ENCODE measurements around the gene PRDM11. TPM values are rescaled to one million over a fixed set of nuclear protein-coding genes. Genes with fewer than 3 reads are reported as not detected.
A peak's percentile ranks its signal among the peaks of the same experiment; 100 is the strongest.
"Not testable (repeated sequence)": the region's sequence is repeated elsewhere in the genome, so short reads cannot be mapped to it uniquely, and the experiment has no call there.

PRDM11 gene
- total RNA-seq, 2 donors from 2014 or later = 0.57 to 1.5 TPM

GRCh38 chr11:45248501-45249011 lies 102.1 kb downstream of the PRDM11 start:
- no peak for DNase-seq (ENCODE audit: low spot score in 2 of 2)
- no peak overlapping the region for H3K27ac Mint-ChIP-seq
- no peak for ATAC-seq
- no peaks in the 10 kb centered on the region for H3K36me3 Mint-ChIP-seq
- H3K9me3 Mint-ChIP-seq = no peaks in the 10 kb centered on the region

- not testable (repeated sequence) for DNase-seq (ENCODE audit: low spot score in 2 of 2); H3K36me3 Mint-ChIP-seq; H3K27ac Mint-ChIP-seq; H3K9me3 Mint-ChIP-seq; ATAC-seq
Observed at GRCh38 chr11:45249372-45249771, 102.9 kb downstream of the PRDM11 start.

GRCh38 chr11:45250035-45250718 lies 103.7 kb downstream of the PRDM11 start:
- DNase-seq (ENCODE audit: low spot score in 2 of 2) (no peak), ATAC-seq (no peak)
- Mint-ChIP-seq H3K27ac (no peak overlapping the region), H3K9me3 (no peaks in the 10 kb centered on the region), H3K36me3 (no peaks in the 10 kb centered on the region)

- Mint-ChIP-seq H3K9me3 (no peaks in the 10 kb centered on the region), H3K36me3 (no peaks in the 10 kb centered on the region), H3K27ac (no peak overlapping the region)
- DNase-seq (ENCODE audit: low spot score in 2 of 2) = peak in 1 of 2 donors; percentile 47
- peak in 1 of 2 donors; percentile 68 for ATAC-seq
Observed at GRCh38 chr11:45252134-45252856, 105.9 kb downstream of the PRDM11 start.

GRCh38 chr11:45252877-45253276 lies 106.4 kb downstream of the PRDM11 start:
- H3K36me3 Mint-ChIP-seq = no peaks in the 10 kb centered on the region
- DNase-seq (ENCODE audit: low spot score in 2 of 2) (no peak), ATAC-seq (no peak)
- no peak overlapping the region for H3K27ac Mint-ChIP-seq
- H3K9me3 Mint-ChIP-seq = no peaks in the 10 kb centered on the region

GRCh38 chr11:45253640-45254039 lies 107.2 kb downstream of the PRDM11 start:
- H3K36me3 Mint-ChIP-seq = no peaks in the 10 kb centered on the region
- no peak overlapping the region for H3K27ac Mint-ChIP-seq
- DNase-seq (ENCODE audit: low spot score in 2 of 2) (no peak), ATAC-seq (no peak)
- H3K9me3 Mint-ChIP-seq = no peaks in the 10 kb centered on the region

GRCh38 chr11:45254070-45254469 lies 107.6 kb downstream of the PRDM11 start:
- H3K36me3 Mint-ChIP-seq = no peaks in the 10 kb centered on the region
- no peaks in the 10 kb centered on the region for H3K9me3 Mint-ChIP-seq
- no peak overlapping the region for H3K27ac Mint-ChIP-seq
- ATAC-seq (no peak), DNase-seq (ENCODE audit: low spot score in 2 of 2) (no peak)

GRCh38 chr11:45258982-45259530 lies 112.6 kb downstream of the PRDM11 start:
- DNase-seq (ENCODE audit: low spot score in 2 of 2) = no peak
- H3K9me3 Mint-ChIP-seq = no peaks in the 10 kb centered on the region
- no peak for ATAC-seq
- H3K27ac Mint-ChIP-seq = peak overlapping the region in 1 of 2 donors; percentile 42
- no peaks in the 10 kb centered on the region for H3K36me3 Mint-ChIP-seq

- Mint-ChIP-seq H3K36me3 (no peaks in the 10 kb centered on the region), H3K27ac (peak overlapping the region in 1 of 2 donors; percentile 42), H3K9me3 (no peaks in the 10 kb centered on the region)
- DNase-seq (ENCODE audit: low spot score in 2 of 2) (no peak), ATAC-seq (no peak)
Observed at GRCh38 chr11:45259592-45259991, 113.2 kb downstream of the PRDM11 start.

GRCh38 chr11:45260071-45260470 lies 113.6 kb downstream of the PRDM11 start:
- Mint-ChIP-seq H3K9me3 (no peaks in the 10 kb centered on the region), H3K27ac (no peak overlapping the region), H3K36me3 (no peaks in the 10 kb centered on the region)
- ATAC-seq = no peak
- no peak for DNase-seq (ENCODE audit: low spot score in 2 of 2)

GRCh38 chr11:45262900-45263299 lies 116.5 kb downstream of the PRDM11 start:
- ATAC-seq (no peak), DNase-seq (ENCODE audit: low spot score in 2 of 2) (no peak)
- Mint-ChIP-seq H3K9me3 (no peaks in the 10 kb centered on the region), H3K27ac (no peak overlapping the region), H3K36me3 (no peaks in the 10 kb centered on the region)

- no peak for ATAC-seq
- Mint-ChIP-seq H3K9me3 (no peaks in the 10 kb centered on the region), H3K27ac (no peak overlapping the region), H3K36me3 (no peaks in the 10 kb centered on the region)
- no peak for DNase-seq (ENCODE audit: low spot score in 2 of 2)
Observed at GRCh38 chr11:45263773-45264172, 117.3 kb downstream of the PRDM11 start.

- Mint-ChIP-seq H3K36me3 (no peaks in the 10 kb centered on the region), H3K27ac (no peak overlapping the region), H3K9me3 (no peaks in the 10 kb centered on the region)
- ATAC-seq = no peak
- DNase-seq (ENCODE audit: low spot score in 2 of 2) = no peak
Observed at GRCh38 chr11:45264839-45265515, 118.5 kb downstream of the PRDM11 start.

GRCh38 chr11:45265969-45266675 lies 119.7 kb downstream of the PRDM11 start:
- Mint-ChIP-seq H3K27ac (no peak overlapping the region), H3K36me3 (no peaks in the 10 kb centered on the region)

GRCh38 chr11:45266676-45267020 lies 120.2 kb downstream of the PRDM11 start:
- ATAC-seq (no peak), DNase-seq (ENCODE audit: low spot score in 2 of 2) (no peak)
- Mint-ChIP-seq H3K27ac (no peak overlapping the region), H3K36me3 (no peaks in the 10 kb centered on the region), H3K9me3 (no peaks in the 10 kb centered on the region)

More at GRCh38 chr11:45265969-45266675, 119.7 kb downstream of the PRDM11 start:
- ATAC-seq (no peak), DNase-seq (ENCODE audit: low spot score in 2 of 2) (no peak)
- H3K9me3 Mint-ChIP-seq = no peaks in the 10 kb centered on the region

- Mint-ChIP-seq H3K36me3 (no peaks in the 10 kb centered on the region), H3K9me3 (no peaks in the 10 kb centered on the region), H3K27ac (no peak overlapping the region)
- DNase-seq (ENCODE audit: low spot score in 2 of 2) (peak in 1 of 2 donors; percentile 52), ATAC-seq (no peak)
Observed at GRCh38 chr11:45267052-45267451, 120.6 kb downstream of the PRDM11 start.
